OCI-LY1 (cell line): Measurements from ENCODE around the gene ADAMTS4.

Experiments
- H2AFZ ChIP-seq: fragments of 200-600 bp; sonication (generic), shearing (Covaris generic); 2 replicates; pipeline ENCODE4 v1.6.0; 2014; ENCODE audit warnings: antibody characterized with exemption, mild to moderate bottlenecking, low read length
- H3F3A ChIP-seq: fragments of 200-600 bp; sonication (generic), shearing (Covaris generic); 2 replicates; pipeline ENCODE4 v1.6.0; 2014; ENCODE audit warnings: mild to moderate bottlenecking, antibody characterized with exemption, low read length, moderate library complexity; ENCODE audit not compliant: insufficient read depth
- H3K27ac ChIP-seq: fragments of 200-600 bp; sonication (generic); 2 replicates; pipeline ENCODE4 v1.5.1; 2014; ENCODE audit warnings: low read length, mixed run types, mild to moderate bottlenecking, low read depth; ENCODE audit not compliant: poor library complexity, severe bottlenecking
- H3K27me3 ChIP-seq: fragments of 200-600 bp; sonication (generic); 2 replicates; pipeline ENCODE4 v1.6.0; 2014; ENCODE audit warnings: antibody characterized with exemption, mild to moderate bottlenecking, low read length, moderate library complexity; ENCODE audit not compliant: insufficient read depth
- H3K36me3 ChIP-seq: fragments of 200-600 bp; sonication (generic); 2 replicates; pipeline ENCODE4 v1.6.1; 2014; ENCODE audit warnings: mild to moderate bottlenecking, antibody characterized with exemption, low read length, moderate library complexity, mixed read lengths; ENCODE audit not compliant: insufficient read depth
- H3K4me1 ChIP-seq: fragments of 200-600 bp; sonication (generic); 2 replicates; pipeline ENCODE4 v1.5.1; 2014; ENCODE audit warnings: mild to moderate bottlenecking, low read length, moderate library complexity; ENCODE audit not compliant: insufficient read depth, severe bottlenecking
- H3K4me2 ChIP-seq: fragments of 200-600 bp; sonication (generic), shearing (Covaris generic); 2 replicates; pipeline ENCODE4 v1.6.1; 2014; ENCODE audit warnings: low read length
- H3K4me3 ChIP-seq: fragments of 200-600 bp; sonication (generic); 2 replicates; pipeline ENCODE4 v1.5.1; 2014; ENCODE audit warnings: low read length, low read depth, mild to moderate bottlenecking, mixed read lengths; ENCODE audit not compliant: poor library complexity, severe bottlenecking
- H3K79me2 ChIP-seq: fragments of 200-600 bp; shearing (Covaris generic); 2 replicates; pipeline ENCODE4 v1.6.1; 2016; ENCODE audit warnings: mixed run types, low read length, mixed read lengths; ENCODE audit not compliant: insufficient read depth
- H3K9ac ChIP-seq: fragments of 200-600 bp; sonication (generic), shearing (Covaris generic); 2 replicates; pipeline ENCODE4 v1.6.1; 2014; ENCODE audit warnings: mild to moderate bottlenecking, low read length, mixed read lengths
- H3K9me2 ChIP-seq: fragments of 200-600 bp; sonication (generic), shearing (Covaris generic); 2 replicates; pipeline ENCODE4 v1.6.1; 2014; ENCODE audit warnings: low read depth, mild to moderate bottlenecking, low read length, mixed read lengths
- H3K9me3 ChIP-seq: fragments of 200-600 bp; shearing (Covaris generic); 2 replicates; pipeline ENCODE4 v1.6.1; 2014; ENCODE audit warnings: low read length, mixed read lengths
- H4K20me1 ChIP-seq: fragments of 200-600 bp; sonication (generic), shearing (Covaris generic); 2 replicates; pipeline ENCODE4 v1.6.0; 2016; ENCODE audit warnings: mild to moderate bottlenecking, low read length; ENCODE audit not compliant: insufficient read depth
- CTCF ChIP-seq: fragments of 200-600 bp; sonication (generic), shearing (Covaris generic); IDR thresholded peaks from 2 replicates; pipeline ENCODE4 v1.5.1; 2017; ENCODE audit warnings: mild to moderate bottlenecking, antibody characterized with exemption, low read length, moderate library complexity, mixed read lengths
- EZH2 ChIP-seq: fragments of 200-600 bp; sonication (generic), shearing (Covaris generic); IDR thresholded peaks from 2 replicates; pipeline ENCODE4 v1.8.0; 2017; ENCODE audit warnings: borderline replicate concordance, mixed run types, mild to moderate bottlenecking, antibody characterized with exemption, low read length, moderate library complexity, mixed read lengths

Gene ADAMTS4

GRCh38 chr1:161198897-161199431, at the start of gene ADAMTS4:
Gene ADAMTS4 (minus strand): TSS chr1:161199054. CDS start chr1:161198627, 427 bp downstream.
- H3K4me3 ChIP-seq, result no peak within 1 kb of the TSS
- H3K9me2 ChIP-seq, result no peaks in the 10 kb centered on the region
- no peaks in the 10 kb centered on the region for H4K20me1 ChIP-seq
- H2AFZ ChIP-seq, result no peak within 1 kb of the TSS
- no peaks in the 10 kb centered on the region for H3K79me2 ChIP-seq
- TF ChIP-seq EZH2 (no peak), CTCF (no peak)
- no peaks in the 10 kb centered on the region for H3K27me3 ChIP-seq
- no peaks in the 10 kb centered on the region for H3K9me3 ChIP-seq
- no peak within 1 kb of the TSS for H3K4me2 ChIP-seq
- H3K4me1 ChIP-seq, result peaks cover 27% of the 10 kb centered on the region
- no peak within 1 kb of the TSS for H3K27ac ChIP-seq
- no peaks in the 10 kb centered on the region for H3F3A ChIP-seq
- H3K9ac ChIP-seq, result no peak within 1 kb of the TSS
- H3K36me3 ChIP-seq, result peaks cover 7% of the 10 kb centered on the region; the same call in 1 of the 2 replicates

DNA sequence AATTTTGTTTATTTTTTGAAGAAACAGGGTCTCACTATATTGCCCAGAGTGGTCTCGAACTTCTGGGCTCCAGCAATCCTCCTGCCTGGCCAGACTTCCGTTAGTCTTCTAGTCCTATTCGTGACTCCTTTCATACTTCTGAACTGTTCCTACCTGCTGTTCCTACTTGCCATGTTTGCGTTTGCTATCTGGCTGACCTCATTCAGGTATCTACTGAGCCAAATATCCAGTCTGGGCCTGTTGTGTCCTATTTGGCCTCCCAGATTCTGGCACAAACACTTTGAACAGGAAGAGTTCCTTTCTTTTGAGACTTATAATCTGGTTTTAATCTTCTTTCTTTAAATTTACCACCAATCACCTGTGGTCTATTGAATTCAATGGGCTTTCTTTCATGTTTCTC, 46.0 kb upstream of the ADAMTS4 start:
- TF ChIP-seq CTCF, result no peak
- TF ChIP-seq EZH2, result no peak
- H3K9me2 ChIP-seq, result no peaks in the 10 kb centered on the region
- H3K4me2 ChIP-seq, result no peak overlapping the region
- no peaks in the 10 kb centered on the region for H3K9me3 ChIP-seq
- no peak overlapping the region for H3K4me3 ChIP-seq
- H4K20me1 ChIP-seq, result no peaks in the 10 kb centered on the region
- H3F3A ChIP-seq, result no peaks in the 10 kb centered on the region
- no peak overlapping the region for H3K9ac ChIP-seq
- H3K4me1 ChIP-seq, result no peaks in the 10 kb centered on the region
- no peaks in the 10 kb centered on the region for H3K79me2 ChIP-seq
- no peaks in the 10 kb centered on the region for H3K27me3 ChIP-seq
- no peaks in the 10 kb centered on the region for H3K36me3 ChIP-seq
- no peak overlapping the region for H2AFZ ChIP-seq
- no peak overlapping the region for H3K27ac ChIP-seq

DNA sequence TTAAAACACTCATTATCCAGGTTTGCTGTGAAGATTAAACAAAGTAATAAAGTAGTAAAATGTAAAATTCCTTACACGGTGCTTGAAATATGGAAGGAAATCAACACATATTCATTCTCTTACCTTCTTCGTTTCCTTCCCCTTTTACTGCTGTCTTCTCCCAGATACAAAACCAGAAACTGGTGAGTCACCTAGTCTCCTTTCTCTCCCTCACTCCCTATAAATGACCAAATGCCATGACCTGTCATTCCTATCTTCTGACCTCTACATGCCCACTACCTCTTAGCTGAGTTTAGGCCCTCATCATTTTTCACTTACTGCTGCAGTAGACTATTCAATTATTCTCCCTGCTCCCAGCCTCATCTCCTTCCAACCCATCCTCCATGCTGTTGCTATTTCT, 43.5 kb upstream of the ADAMTS4 start:
- Histone ChIP-seq H3K4me2 (no peak overlapping the region), H3K36me3 (no peaks in the 10 kb centered on the region), H3F3A (no peaks in the 10 kb centered on the region), H3K9ac (no peak overlapping the region), H3K4me3 (no peak overlapping the region), H4K20me1 (no peaks in the 10 kb centered on the region), H3K9me2 (no peaks in the 10 kb centered on the region), H3K27me3 (no peaks in the 10 kb centered on the region), H2AFZ (no peak overlapping the region), H3K79me2 (no peaks in the 10 kb centered on the region), H3K27ac (no peak overlapping the region), H3K4me1 (no peaks in the 10 kb centered on the region), H3K9me3 (no peaks in the 10 kb centered on the region)
- TF ChIP-seq EZH2, result no peak
- TF ChIP-seq CTCF, result no peak
